Loucy (cell line): ENCODE data around the gene WFDC2.

Experiments used
- EZH2phosphoT487 ChIP-seq: fragments of 200-600 bp; IDR thresholded peaks from 2 replicates; pipeline ENCODE4 v1.6.1; 2018; ENCODE audit warnings: antibody characterized with exemption, mild to moderate bottlenecking, moderate library complexity, borderline replicate concordance
- TF ChIP-seq, protein P1 (sequence below): fragments of 200-600 bp; sonication (generic); conservative IDR thresholded peaks from 2 replicates; pipeline ENCODE4 v1.5.1; 2014; ENCODE audit warnings: mild to moderate bottlenecking, antibody characterized with exemption, low read length

DNA sequence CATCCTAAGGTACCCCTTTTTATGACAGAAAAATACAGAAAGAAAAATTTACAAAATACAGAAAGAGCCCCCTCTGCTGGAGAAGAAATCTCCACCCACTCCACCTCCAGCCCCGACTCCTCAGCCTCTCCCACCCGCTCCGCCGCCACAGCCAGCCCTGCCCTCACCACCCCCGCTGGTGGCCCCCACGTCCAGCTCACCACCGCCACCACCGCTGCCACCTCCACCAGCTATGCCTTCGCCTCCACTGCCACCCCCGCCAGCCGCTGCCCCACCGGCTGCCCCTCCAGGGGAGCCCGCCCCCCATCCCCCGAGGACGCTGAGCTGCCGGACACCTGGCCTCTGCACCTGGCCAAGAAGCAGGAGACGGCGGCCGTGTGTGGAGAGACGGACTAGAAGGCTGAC, 17.7 kb downstream of the WFDC2 start:
- TF ChIP-seq, protein P1, sequence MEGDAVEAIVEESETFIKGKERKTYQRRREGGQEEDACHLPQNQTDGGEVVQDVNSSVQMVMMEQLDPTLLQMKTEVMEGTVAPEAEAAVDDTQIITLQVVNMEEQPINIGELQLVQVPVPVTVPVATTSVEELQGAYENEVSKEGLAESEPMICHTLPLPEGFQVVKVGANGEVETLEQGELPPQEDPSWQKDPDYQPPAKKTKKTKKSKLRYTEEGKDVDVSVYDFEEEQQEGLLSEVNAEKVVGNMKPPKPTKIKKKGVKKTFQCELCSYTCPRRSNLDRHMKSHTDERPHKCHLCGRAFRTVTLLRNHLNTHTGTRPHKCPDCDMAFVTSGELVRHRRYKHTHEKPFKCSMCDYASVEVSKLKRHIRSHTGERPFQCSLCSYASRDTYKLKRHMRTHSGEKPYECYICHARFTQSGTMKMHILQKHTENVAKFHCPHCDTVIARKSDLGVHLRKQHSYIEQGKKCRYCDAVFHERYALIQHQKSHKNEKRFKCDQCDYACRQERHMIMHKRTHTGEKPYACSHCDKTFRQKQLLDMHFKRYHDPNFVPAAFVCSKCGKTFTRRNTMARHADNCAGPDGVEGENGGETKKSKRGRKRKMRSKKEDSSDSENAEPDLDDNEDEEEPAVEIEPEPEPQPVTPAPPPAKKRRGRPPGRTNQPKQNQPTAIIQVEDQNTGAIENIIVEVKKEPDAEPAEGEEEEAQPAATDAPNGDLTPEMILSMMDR: peak; percentile 28
- no peak for TF ChIP-seq EZH2phosphoT487
